Measurements from ENCODE around the gene NEIL1.
"Not testable (repeated sequence)": the region's sequence is repeated elsewhere in the genome, so short reads cannot be mapped to it uniquely, and the experiment has no call there.

NEIL1 gene, protein sequence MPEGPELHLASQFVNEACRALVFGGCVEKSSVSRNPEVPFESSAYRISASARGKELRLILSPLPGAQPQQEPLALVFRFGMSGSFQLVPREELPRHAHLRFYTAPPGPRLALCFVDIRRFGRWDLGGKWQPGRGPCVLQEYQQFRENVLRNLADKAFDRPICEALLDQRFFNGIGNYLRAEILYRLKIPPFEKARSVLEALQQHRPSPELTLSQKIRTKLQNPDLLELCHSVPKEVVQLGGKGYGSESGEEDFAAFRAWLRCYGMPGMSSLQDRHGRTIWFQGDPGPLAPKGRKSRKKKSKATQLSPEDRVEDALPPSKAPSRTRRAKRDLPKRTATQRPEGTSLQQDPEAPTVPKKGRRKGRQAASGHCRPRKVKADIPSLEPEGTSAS

DNA sequence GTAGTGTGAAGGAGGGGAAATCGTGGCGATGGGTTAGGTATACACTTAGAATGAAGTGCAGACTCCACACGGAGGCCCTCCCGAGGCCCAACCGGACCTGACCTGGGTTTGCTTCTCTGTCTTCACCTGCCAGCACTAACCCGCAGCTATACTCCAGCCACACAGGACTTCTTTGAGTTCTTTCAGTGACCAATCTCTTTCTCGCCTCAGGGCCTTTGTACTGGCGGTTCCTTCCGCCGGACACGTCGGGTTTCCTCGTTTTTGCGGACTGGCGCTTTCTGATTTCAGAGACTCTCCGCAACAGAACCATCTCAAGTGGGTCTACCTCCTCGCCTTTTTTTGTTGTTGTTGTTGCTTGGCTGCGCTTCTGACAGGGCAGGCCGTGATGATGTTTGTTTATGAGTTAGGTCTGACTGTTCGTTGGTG lies at the start of gene NEIL1:
NEIL1 (plus strand) TSS at position 244 of the 426 bp plus-strand sequence. CDS start 1,867 bp downstream, outside the sequence.
- DNase-seq, result peak; percentile 40

DNA sequence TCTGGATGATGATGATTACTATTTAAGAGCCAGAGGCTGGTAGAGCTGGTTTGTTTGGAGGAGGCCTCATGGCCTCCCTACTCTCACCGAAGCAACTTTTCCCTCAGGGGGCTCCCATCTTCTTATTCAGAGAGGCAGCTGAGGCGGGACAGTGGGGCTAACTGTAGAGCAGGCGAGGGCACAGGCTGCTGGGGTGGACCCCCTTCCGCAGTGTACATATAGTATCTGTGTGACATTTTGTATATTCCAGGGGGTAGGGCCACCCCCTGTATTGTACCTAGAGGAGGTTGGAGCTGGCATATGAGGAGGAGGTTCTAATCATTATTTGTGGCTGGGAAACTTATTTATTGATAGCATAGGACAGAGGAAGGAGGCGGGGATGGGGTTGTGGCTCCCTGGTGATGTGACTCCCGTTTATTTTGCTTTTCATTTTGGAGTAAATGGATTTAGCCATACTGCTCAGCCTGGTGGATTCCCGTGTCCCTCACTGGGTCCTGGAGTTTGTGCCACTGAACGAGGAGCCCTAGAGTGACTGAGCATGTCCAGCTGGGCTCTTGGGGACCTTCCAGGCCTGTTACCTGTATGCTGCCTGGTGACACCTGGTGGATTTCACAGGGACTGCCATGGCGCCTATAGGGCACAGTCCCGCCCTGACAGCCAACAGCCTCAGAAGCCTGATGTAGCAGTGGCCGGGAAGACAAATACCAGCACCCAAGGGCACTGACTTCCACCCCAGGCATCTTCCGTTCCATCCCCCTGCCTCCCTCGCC lies 48.1 kb upstream of the NEIL1 start:
- not testable (repeated sequence) for DNase-seq

DNA sequence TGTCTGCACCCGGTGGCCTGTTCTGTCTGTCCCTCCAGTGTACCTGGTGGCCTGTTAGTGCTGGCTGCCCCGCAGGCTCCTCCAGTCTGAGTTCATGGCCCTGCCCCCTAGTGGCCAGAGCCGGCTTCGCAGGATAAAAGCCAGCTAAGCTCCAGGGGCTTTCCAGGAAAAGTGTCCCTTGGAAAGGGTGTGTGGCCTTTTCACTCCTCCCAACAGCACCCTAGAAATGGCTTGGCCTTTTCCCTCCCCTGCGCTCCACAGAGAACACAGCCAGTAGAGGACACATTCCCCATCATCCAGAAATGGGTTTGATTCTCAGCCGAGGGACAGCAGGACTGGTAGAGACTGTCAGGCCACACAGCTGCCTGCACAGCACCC lies 47.5 kb upstream of the NEIL1 start:
- DNase-seq, result not testable (repeated sequence)

DNA sequence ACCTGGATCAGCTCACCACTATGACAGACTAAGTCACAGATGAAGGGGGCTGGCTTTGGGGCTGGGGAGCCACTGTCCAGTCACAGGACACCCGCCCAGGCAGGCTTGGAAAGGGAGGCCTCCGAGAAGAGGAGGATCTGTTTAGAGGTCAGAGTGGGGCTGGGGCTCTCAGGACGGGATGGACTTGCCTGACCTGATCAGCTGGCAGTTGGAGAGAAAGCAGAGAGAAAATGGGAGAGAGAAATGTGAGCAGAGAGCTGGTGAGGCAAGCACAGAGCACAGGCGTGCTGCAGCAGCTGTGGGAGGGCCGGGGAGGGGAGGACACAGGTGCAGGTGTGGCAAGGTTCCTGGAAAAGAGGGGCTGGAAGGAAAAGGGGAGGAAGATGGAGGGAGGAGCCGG lies 46.8 kb upstream of the NEIL1 start:
- not testable (repeated sequence) for DNase-seq

DNA sequence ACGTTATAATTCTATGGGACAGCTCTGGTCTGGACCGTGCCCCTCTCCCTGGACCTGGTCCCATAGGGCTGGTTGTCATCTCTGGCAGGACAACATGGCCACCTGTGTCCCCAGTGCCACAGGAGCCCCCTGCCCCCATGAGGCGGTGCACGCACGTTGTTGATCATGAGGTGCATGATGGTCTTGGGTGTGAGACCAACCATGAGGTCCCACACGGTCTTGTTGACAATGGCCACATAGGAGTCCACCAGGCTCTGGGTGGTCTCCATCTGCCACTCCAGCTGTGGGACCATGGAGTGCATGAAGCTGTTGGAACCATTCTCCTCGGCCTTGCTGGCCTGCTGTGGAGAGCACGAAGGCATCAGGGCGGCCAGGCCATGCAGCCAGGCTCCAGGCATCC lies 44.5 kb upstream of the NEIL1 start:
- DNase-seq, result no peak

DNA sequence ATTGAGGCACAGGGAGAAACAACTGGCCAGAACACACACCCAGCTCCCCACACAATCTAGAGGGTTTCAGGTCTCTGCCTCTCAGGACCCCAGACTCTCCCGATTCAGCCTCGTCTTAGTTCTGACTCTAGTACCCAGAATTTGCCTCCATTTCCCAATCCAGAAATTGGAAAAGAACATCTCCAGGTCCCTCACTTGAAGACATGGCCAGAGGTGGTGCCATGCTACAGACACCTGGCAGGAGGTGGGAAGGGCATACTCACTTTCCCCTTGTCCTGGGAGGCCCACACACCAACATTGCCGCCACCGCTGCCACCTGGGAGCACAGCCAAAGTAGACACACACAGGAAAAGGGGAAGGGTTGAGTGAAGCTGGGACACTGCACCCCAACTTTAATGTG lies 44.1 kb upstream of the NEIL1 start:
- DNase-seq, result not testable (repeated sequence)

DNA sequence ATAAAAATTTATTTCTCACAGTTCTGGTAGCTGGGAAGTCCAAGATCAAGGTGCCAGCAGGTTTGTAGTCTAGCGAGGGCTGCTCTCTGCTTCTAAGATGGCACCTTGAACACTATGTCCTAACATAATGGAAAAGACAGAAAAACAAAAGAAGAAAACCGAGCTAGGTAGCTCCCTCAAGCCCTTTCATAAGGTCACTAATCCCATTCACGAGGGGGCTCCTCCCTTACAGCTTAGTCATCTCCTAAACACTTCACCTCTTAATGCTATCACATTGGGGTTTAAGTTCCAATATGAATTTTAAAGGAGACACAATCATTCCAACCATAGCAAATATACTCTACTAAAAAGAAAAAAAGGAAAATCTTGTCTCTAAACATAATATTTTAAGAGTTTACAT lies 40.7 kb upstream of the NEIL1 start:
- no peak for DNase-seq

DNA sequence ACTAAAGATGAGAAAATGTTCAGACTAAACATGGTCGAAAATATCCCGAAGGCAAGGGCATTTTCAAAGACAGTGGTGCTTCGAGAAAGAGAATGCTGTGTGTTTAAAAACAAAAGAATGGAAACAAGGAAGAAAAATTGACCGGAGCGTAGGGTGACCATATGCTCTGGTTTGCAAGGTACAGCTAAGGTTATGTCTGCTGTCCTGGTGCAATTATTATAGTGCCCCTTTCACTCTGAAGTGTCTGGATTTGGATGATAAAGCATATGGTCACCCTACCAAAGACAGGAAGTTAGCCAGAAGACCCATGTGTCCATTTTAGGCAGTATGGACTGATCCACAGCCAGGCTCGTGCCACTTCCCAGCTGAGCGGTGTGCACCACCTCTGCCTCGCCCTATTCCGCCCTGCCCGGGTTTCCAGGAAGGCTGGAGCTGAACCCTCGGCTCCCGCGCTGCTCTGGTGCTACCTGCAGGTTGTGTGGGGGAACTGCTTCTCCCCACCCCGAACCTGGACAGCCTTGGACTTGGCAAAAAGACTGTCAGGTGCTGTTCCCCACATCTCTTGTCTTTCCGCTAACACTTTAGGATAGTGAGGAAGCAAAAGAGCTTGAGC lies 39.0 kb upstream of the NEIL1 start:
- no peak for DNase-seq

DNA sequence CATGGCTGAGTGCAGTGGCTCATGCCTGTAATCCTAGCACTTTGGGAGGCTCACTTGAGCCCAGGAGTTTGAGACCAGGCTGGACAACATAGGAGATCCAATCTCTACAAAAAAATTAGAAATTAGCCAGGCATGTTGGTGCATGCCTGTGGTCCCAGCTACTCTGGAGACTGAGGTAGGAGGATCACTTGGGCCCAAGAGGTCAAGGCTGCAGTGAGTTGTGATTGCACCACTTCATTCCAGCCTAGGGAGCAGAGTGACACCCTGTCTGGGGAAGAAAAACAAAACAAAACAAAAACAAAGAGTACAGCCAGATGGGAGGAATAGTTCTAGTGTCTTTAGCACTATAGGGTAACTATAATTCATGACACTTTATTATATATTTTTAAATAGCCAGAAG lies 37.1 kb upstream of the NEIL1 start:
- DNase-seq, result no peak

DNA sequence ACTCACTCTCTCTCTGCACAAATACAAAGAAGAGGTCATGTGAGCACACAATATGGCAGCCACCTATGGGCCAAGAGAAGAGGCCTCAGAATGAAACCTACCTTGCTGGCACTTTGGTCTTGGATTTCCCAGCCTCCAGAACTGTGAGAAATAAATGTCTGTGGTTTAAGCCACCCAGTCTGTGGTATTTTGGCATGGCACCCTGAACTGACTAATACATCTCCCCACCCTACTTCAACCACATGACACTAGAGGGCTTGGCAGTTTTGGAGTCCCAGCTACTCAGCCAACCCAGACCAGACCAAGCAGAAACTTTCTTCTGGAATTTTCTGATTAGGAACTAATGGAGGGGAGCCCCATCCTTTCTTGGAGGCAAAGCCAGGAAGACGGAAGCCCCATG lies 34.3 kb upstream of the NEIL1 start:
- not testable (repeated sequence) for DNase-seq

DNA sequence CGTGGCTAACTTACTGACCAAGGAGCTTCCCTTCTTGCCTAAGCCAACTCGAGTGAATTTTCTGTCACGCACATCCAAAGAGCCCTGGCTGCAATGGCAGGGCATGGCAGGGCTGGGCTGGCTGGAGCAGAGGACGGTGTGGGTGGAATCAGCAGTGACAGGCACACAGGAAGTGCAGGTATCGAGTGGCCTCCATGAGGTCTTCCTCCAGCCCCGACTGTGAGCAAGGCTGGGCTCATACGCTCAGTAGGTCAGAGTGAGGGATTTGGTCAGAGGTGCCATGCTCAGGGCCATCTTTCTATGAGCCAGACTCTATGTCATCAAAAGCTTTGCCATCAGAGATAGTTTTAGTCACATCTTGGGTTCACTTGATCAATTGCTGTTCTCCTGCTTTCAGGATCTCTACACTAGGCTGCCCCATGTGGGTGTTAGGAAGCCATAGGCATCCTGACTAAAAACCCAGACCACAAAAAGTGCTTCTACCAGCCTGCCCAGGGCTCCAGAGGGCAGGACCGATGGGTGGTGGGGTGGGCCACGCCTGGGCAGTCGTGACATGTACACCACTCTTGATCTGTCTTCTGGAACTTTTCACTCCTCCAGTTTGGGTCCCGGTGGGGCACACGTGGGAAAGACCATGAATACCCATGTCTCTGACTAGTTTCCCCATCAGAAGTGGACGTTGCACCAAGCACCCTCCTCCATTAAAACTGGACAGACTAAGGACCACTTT lies 33.6 kb upstream of the NEIL1 start:
- DNase-seq, result no peak

DNA sequence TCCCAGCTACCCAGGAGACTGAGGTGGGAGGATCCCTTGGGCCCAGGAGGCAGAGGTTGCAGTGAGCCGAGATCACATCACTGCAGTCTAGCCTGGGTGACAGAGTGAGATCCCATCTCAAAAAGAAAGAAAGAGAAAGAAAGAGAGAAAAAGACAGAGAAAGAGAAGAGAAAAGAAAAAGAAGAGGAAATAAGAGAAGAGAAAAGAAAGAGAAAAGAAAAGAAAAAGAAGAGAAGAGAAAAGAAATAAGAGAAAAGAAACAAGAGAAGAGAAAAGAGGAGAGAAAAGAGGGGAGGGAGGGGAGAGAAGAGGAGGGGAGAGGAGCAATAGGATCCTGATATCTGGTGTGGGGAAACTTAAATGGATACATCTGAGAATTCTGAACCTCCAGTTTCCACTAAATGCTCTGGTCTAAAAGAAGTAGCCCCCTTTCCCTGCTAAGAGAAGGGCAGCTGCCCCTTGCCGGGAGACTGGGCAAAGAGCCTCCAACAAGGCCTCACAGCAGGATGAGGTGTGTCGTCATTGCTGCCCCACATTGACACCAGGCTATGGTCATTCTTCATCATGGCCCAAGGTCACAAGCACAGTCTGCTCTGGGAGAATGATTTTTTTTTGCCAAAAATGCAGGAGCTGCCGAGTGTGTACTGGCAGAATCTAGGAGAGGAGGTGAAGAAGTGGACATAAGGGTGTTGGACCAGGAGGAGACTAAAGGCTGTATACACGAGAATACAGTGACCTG lies 32.1 kb upstream of the NEIL1 start:
- no peak for DNase-seq

DNA sequence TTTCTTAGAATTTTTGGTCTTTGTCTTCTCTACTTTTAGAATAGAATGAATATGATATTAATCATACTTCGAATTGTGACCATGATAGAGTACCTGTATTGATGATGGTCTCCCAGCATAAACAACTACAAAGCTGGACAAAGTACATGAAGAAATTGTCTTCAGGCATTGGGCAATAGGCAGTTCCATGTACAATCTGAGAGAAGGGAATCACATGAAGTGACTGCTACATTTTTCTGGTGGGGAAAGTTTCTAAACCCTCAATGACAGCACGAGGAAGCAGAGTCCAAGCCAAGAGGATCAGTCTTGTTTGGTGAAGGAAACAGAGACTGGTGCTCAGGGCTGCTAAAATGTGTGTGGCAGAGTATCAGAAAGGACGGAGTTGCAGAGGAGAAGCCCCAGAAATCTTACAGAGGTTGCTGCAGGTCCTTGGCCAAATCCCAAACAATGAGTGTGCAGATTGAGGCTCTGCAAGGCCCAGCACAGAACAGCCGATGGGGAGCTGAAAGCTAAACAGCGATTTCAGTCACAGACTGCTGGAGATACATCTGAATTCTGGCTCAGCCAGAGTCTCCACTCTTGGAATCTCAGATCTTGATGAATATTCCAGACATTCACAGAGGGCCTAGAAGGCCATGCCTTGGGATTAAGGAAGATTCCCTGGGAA lies 27.5 kb upstream of the NEIL1 start:
- not testable (repeated sequence) for DNase-seq

DNA sequence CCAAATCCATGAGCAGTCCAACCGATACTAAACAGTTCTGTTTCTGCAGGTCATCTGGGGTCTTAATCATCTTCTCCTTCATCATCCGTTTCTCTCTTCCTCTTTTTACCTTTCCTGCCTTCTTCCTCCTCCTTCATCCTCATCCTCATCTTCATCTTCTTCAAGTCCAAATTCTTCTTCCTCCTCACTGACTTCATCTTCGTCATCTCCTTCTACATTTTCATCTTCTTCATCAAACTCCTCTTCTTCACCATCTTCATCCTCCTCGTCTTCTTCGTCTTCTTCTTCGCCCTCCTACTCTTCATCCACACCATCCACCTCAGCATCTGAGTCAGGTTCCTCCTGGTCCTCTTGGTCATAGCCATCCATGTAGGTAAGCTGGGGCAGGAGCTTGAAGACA lies 25.1 kb upstream of the NEIL1 start:
- DNase-seq, result no peak

DNA sequence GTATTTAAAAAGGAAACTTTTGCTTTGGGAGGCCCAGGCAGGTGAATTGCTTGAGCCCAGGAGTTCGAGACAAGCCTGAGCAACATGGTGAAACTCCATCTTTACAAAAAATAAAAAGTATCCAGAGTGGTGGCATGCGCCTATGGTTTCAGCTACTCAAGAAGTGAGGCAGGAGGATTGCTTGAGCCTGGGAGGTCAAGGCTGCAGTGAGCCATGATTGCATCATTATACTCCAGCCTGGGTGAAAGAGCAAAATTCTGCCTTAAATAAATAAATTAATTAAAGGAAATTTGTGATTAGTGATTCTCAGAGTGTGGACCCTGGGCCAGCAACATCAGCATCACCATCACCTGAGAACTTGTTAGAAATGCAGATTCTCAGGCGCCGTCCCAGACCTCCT lies 20.9 kb upstream of the NEIL1 start:
- no peak for DNase-seq

DNA sequence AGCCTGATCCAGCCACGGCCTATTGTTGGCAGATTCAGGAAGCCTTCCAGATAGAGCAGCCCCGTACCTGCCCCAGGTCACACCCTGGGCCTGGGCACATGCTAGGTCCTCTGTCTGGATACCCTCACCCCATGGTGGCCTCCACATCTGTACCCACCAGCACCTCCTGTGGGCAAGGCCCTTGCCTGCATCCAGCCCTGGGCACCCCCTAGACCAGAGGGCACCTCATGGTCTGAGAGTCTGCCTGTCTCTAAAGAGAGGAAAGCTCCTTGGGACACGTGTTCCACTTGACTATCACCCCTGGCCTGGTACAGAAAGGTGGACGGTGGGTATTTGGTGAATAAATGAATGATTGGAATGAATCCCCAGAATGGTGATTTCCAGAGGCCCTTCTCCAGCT lies 19.8 kb upstream of the NEIL1 start:
- DNase-seq, result no peak

DNA sequence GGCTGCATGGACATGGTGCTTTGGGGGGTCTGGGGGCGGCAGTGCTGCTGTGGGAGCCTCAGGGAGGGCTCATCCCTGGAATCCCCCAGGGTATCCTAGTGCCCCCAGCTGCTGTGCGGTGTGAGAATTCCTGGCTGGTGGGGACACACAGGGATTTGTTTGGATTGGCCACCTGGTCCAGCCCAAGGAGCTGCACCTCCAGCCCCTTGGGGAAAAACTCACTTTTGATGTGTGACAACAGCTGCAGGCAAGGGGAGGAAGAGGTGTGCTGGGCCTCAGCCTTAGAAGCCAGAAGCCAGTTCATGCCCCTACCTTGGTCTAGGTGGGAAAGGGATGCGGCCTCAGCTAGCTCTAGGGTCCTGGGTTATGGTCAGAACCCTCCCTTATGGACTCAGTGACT lies 19.3 kb upstream of the NEIL1 start:
- no peak for DNase-seq

DNA sequence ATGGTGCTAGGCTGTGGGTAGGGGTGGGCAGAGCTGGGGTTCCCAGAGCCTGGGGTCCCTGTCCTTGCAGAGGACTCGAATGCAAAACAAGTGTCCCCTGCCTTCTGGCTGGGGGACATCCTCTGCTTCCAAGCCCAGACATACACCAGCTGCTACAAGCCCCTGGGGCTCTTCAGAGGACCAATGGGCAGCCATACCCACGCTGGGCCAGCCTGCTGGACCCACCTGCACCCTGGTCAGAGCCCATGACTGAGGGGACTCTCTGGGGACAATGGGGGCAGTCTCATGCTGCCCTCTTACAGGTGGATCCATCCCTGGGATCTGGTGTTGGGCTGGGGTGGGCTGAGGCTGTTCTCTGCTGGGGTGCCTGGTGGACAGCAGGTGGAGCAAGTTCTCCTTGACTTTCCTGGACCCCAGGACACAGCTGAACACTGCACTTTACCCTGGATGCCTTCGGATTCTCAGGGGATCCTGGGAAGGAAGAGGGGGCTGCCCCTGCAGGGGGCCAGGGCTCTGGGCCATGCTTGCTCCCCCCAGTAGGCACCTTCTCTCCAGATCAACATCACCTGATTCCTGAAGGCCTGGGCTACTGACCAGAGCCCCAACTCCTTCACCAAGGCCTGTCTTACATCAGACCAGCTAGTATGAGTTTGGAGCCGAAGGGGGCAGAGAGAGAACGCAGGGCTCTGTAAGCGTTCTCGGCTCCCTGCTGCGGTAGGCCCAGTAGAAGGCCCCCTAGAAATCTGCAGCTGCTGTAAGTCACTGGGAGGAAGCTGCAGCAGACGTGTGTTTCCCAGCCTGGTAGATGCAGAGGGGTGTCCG lies 18.1 kb upstream of the NEIL1 start:
- DNase-seq, result no peak

DNA sequence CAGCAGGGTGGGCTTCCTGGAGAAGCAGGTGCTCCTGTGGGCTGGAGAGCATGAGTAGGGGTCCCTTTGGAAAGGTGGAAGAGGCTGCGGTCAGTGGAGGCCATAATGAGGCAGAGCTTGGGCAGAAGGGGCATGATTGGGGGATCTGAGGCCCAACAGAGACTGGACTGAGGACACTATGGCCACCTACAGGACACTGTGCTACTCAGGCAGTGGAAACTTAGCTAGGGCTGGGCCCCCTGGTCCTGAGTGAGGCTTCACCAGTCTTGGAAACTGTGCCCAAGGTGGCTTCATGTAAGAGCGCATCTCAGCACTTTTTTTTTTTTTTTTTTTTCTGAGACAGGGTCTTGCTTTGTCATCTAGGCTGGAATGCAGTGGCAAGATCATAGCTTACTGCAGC lies 17.3 kb upstream of the NEIL1 start:
- no peak for DNase-seq

DNA sequence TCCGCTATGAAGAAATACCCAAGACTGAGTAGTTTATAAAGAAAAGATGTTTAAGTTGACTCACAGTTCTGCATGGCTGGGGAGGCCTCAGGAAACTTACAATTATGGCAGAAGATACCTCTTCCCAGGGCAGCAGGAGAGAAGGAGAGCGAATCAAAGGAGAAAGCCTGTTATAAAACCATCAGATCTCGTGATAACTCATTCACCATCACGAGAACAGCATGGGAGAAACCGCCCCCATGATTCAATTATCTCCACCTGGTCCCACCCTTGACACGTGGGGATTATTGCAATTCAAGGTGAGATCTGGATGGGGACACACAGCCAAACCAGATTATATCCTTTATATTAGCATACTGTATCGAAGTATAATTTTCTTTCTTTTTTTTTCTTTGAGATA lies 14.7 kb upstream of the NEIL1 start:
- not testable (repeated sequence) for DNase-seq

Data from femur (tissue), 1 donor.